ENCODE measurements around the gene DYNC2I2. TPM values are rescaled to one million over a fixed set of nuclear protein-coding genes. Genes with fewer than 3 reads are reported as not detected.

The DYNC2I2 gene
- total and polyA plus RNA-seq, 2 experiments from 2014 or later, result 58.8 to 93.1 TPM

- Histone ChIP-seq H2AFZ (no peak overlapping the region), H3K27me3 (replicated peaks; ENCODE audit: insufficient read depth) (no peaks in the 10 kb centered on the region), H3K4me3 (no peak overlapping the region), H3K9me2 (ENCODE audit: insufficient read depth) (no peaks in the 10 kb centered on the region), H3K4me2 (ENCODE audit: unreplicated experiment) (no peak overlapping the region), H3K9ac (peak overlapping the region; percentile 53), H3K4me1 (ENCODE audit: insufficient read depth) (peaks cover 10% of the 10 kb centered on the region), H3K9me3 (ENCODE audit: low read depth) (no peaks in the 10 kb centered on the region), H3K79me2 (ENCODE audit: insufficient read depth) (no peaks in the 10 kb centered on the region), H4K20me1 (ENCODE audit: insufficient read depth) (no peaks in the 10 kb centered on the region), H3F3A (ENCODE audit: insufficient read depth) (peaks cover 25% of the 10 kb centered on the region), H3K36me3 (ENCODE audit: low read depth) (peaks cover 28% of the 10 kb centered on the region; the same call in 1 of the 2 replicates), H3K27ac (peak overlapping the region; percentile 85)
- in situ Hi-C loops (cut with MboI), result no loop called here
- TF ChIP-seq EZH2phosphoT487 (IDR thresholded peaks at IDR 0.05; ENCODE audit: insufficient read depth, low read depth), result no peak
- no peak for TF ChIP-seq EZH2 (IDR thresholded peaks at IDR 0.05; ENCODE audit: insufficient read depth, poor library complexity, severe bottlenecking)
- no peak for DNase-seq
- 79 to 84% methylated on average over 25 to 26 of the region's 26 CpGs for WGBS, 2 experiments (ENCODE audit: low coverage in 1 of 2, low lambda C conversion rate in 2 of 2, missing lambda C conversion rate in 2 of 2)
These were observed 21.9 kb downstream of the DYNC2I2 start for GRCh38 chr9:128634651-128635262.

GRCh38 chr9:128634111-128634510, 22.5 kb downstream of the DYNC2I2 start:
- H3K9ac ChIP-seq, result no peak overlapping the region
- no peak overlapping the region for H2AFZ ChIP-seq
- 81 to 87% methylated on average over 10 of the region's 10 CpGs for WGBS, 2 experiments (ENCODE audit: low coverage in 1 of 2, low lambda C conversion rate in 2 of 2, missing lambda C conversion rate in 2 of 2)
- no peaks in the 10 kb centered on the region for H3K9me3 ChIP-seq (ENCODE audit: low read depth)
- no peak for TF ChIP-seq EZH2 (IDR thresholded peaks at IDR 0.05; ENCODE audit: insufficient read depth, poor library complexity, severe bottlenecking)
- TF ChIP-seq EZH2phosphoT487 (IDR thresholded peaks at IDR 0.05; ENCODE audit: insufficient read depth, low read depth), result no peak
- H3K4me2 ChIP-seq (ENCODE audit: unreplicated experiment), result no peak overlapping the region
- in situ Hi-C loops (cut with MboI), result no loop called here
- H3K36me3 ChIP-seq (ENCODE audit: low read depth), result peaks cover 28% of the 10 kb centered on the region; the same call in 1 of the 2 replicates
- H3K79me2 ChIP-seq (ENCODE audit: insufficient read depth), result no peaks in the 10 kb centered on the region
- H3K27me3 ChIP-seq (replicated peaks; ENCODE audit: insufficient read depth), result no peaks in the 10 kb centered on the region
- no peaks in the 10 kb centered on the region for H4K20me1 ChIP-seq (ENCODE audit: insufficient read depth)
- peaks cover 29% of the 10 kb centered on the region for H3F3A ChIP-seq (ENCODE audit: insufficient read depth)
- peak overlapping the region; percentile 85; the same call in 1 of the 2 replicates for H3K27ac ChIP-seq
- H3K4me3 ChIP-seq, result no peak overlapping the region
- peaks cover 10% of the 10 kb centered on the region for H3K4me1 ChIP-seq (ENCODE audit: insufficient read depth)
- H3K9me2 ChIP-seq (ENCODE audit: insufficient read depth), result no peaks in the 10 kb centered on the region
- DNase-seq, result no peak

GRCh38 chr9:128633601-128634000, 23.0 kb downstream of the DYNC2I2 start:
- in situ Hi-C loops (cut with MboI), result no loop called here
- H4K20me1 ChIP-seq (ENCODE audit: insufficient read depth), result no peaks in the 10 kb centered on the region
- no peaks in the 10 kb centered on the region for H3K9me2 ChIP-seq (ENCODE audit: insufficient read depth)
- TF ChIP-seq EZH2phosphoT487 (IDR thresholded peaks at IDR 0.05; ENCODE audit: insufficient read depth, low read depth), result no peak
- TF ChIP-seq EZH2 (IDR thresholded peaks at IDR 0.05; ENCODE audit: insufficient read depth, poor library complexity, severe bottlenecking), result no peak
- H3K9ac ChIP-seq, result no peak overlapping the region
- H3K27me3 ChIP-seq (replicated peaks; ENCODE audit: insufficient read depth), result no peaks in the 10 kb centered on the region
- no peak overlapping the region for H3K27ac ChIP-seq
- H2AFZ ChIP-seq, result no peak overlapping the region
- peaks cover 29% of the 10 kb centered on the region for H3F3A ChIP-seq (ENCODE audit: insufficient read depth)
- no peaks in the 10 kb centered on the region for H3K79me2 ChIP-seq (ENCODE audit: insufficient read depth)
- H3K36me3 ChIP-seq (ENCODE audit: low read depth), result peaks cover 28% of the 10 kb centered on the region; the same call in 1 of the 2 replicates
- H3K4me2 ChIP-seq (ENCODE audit: unreplicated experiment), result no peak overlapping the region
- no peak for DNase-seq
- no peak overlapping the region for H3K4me3 ChIP-seq
- 90 to 91% methylated on average over 11 of the region's 11 CpGs for whole genome bisulfite sequencing, 2 experiments (ENCODE audit: low coverage in 1 of 2, low lambda C conversion rate in 2 of 2, missing lambda C conversion rate in 2 of 2)
- H3K9me3 ChIP-seq (ENCODE audit: low read depth), result no peaks in the 10 kb centered on the region
- peaks cover 10% of the 10 kb centered on the region for H3K4me1 ChIP-seq (ENCODE audit: insufficient read depth)

GRCh38 chr9:128633057-128633456, 23.6 kb downstream of the DYNC2I2 start:
- H3K27me3 ChIP-seq (replicated peaks; ENCODE audit: insufficient read depth), result no peaks in the 10 kb centered on the region
- H4K20me1 ChIP-seq (ENCODE audit: insufficient read depth), result no peaks in the 10 kb centered on the region
- H3K9me3 ChIP-seq (ENCODE audit: low read depth), result no peaks in the 10 kb centered on the region
- TF ChIP-seq EZH2 (IDR thresholded peaks at IDR 0.05; ENCODE audit: insufficient read depth, poor library complexity, severe bottlenecking) (no peak), EZH2phosphoT487 (IDR thresholded peaks at IDR 0.05; ENCODE audit: insufficient read depth, low read depth) (no peak)
- no peak for DNase-seq
- H3K4me1 ChIP-seq (ENCODE audit: insufficient read depth), result peaks cover 10% of the 10 kb centered on the region
- H3K4me3 ChIP-seq, result no peak overlapping the region
- H3K36me3 ChIP-seq (ENCODE audit: low read depth), result peaks cover 28% of the 10 kb centered on the region; the same call in 1 of the 2 replicates
- H3K79me2 ChIP-seq (ENCODE audit: insufficient read depth), result no peaks in the 10 kb centered on the region
- no peaks in the 10 kb centered on the region for H3K9me2 ChIP-seq (ENCODE audit: insufficient read depth)
- no peak overlapping the region for H3K27ac ChIP-seq
- peaks cover 29% of the 10 kb centered on the region for H3F3A ChIP-seq (ENCODE audit: insufficient read depth)
- in situ Hi-C loops (cut with MboI), result no loop called here
- 93 to 96% methylated on average over 20 to 21 of the region's 21 CpGs for WGBS, 2 experiments (ENCODE audit: low coverage in 1 of 2, low lambda C conversion rate in 2 of 2, missing lambda C conversion rate in 2 of 2)
- H3K4me2 ChIP-seq (ENCODE audit: unreplicated experiment), result no peak overlapping the region
- H3K9ac ChIP-seq, result no peak overlapping the region
- no peak overlapping the region for H2AFZ ChIP-seq
